ENCODE results near the gene MYOCD.

- TF ChIP-seq CTCF (IDR thresholded peaks at IDR 0.05), result no peak
- no peak for TF ChIP-seq POLR2A (IDR thresholded peaks at IDR 0.05)
- TF ChIP-seq POLR2AphosphoS5 (IDR thresholded peaks at IDR 0.05; ENCODE audit: insufficient read depth in 1 of 2, low read depth in 1 of 2), result peak in 1 of 2 donors; percentile 72
These were observed 25.5 kb downstream of the MYOCD start for GRCh38 chr17:12691173-12691572.

Data from vagina (tissue), 2 donors.